Neuron (in vitro differentiated cells): ENCODE measurements around the gene NSMCE1.

Experiments used
- H2AFZ ChIP-seq: one replicate; pipeline ENCODE4 v1.6.1; 2013; ENCODE audit warnings: low read depth, mild to moderate bottlenecking, inconsistent platforms, low read length, moderate library complexity
- H3K27me3 ChIP-seq: one replicate; pipeline ENCODE4 v1.6.1; 2013; ENCODE audit warnings: low read length; ENCODE audit not compliant: insufficient read depth
- H3K36me3 ChIP-seq: one replicate; pipeline ENCODE4 v1.6.1; 2013; ENCODE audit warnings: low read length; ENCODE audit not compliant: insufficient read depth
- H3K4me1 ChIP-seq: one replicate; pipeline ENCODE4 v1.6.1; 2013; ENCODE audit warnings: low read length; ENCODE audit not compliant: insufficient read depth
- H3K4me3 ChIP-seq: 2 replicates; pipeline ENCODE4 v1.5.1; 2013; ENCODE audit warnings: mild to moderate bottlenecking, low read length, moderate library complexity
- H3K9me3 ChIP-seq: one replicate; pipeline ENCODE4 v1.6.1; 2013; ENCODE audit warnings: low read length

Gene NSMCE1

GRCh38 chr16:27310576-27311447 lies 42.2 kb upstream of the NSMCE1 start:
- H2AFZ ChIP-seq, result no peak overlapping the region
- no peaks in the 10 kb centered on the region for H3K36me3 ChIP-seq
- H3K4me3 ChIP-seq, result no peak overlapping the region
- peaks cover 3% of the 10 kb centered on the region for H3K9me3 ChIP-seq
- H3K27me3 ChIP-seq, result peaks cover 30% of the 10 kb centered on the region
- no peaks in the 10 kb centered on the region for H3K4me1 ChIP-seq

- Histone ChIP-seq H3K4me3 (no peak overlapping the region), H3K4me1 (no peaks in the 10 kb centered on the region), H3K27me3 (peaks cover 22% of the 10 kb centered on the region), H2AFZ (no peak overlapping the region), H3K9me3 (peaks cover 3% of the 10 kb centered on the region), H3K36me3 (no peaks in the 10 kb centered on the region)
Observed at GRCh38 chr16:27308792-27309191, 40.2 kb upstream of the NSMCE1 start.

DNA sequence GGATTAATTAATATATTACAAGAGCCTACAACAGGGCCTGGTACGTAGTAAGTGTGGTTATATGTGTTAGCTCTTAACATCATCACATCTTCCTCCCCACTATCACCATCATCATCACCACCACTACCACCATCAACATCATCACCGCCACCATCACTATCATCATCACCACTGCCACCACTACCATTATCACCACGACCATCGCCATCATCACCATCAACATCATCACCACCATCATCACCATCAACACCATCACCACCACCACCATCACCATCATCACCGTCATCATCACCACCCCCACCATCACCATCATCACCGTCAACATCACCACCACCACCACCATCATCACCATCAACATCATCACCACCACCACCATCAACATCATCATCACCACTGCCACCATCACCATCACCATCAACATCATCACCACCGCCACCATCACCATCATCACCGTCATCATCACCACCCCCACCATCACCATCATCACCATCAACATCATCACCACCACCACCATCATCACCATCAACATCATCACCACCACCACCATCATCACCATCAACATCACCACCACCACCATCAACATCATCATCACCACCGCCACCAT lies 37.4 kb upstream of the NSMCE1 start:
- peaks cover 6% of the 10 kb centered on the region for H3K27me3 ChIP-seq
- H3K4me3 ChIP-seq, result no peak overlapping the region
- peaks cover 3% of the 10 kb centered on the region for H3K9me3 ChIP-seq
- H2AFZ ChIP-seq, result no peak overlapping the region
- H3K36me3 ChIP-seq, result no peaks in the 10 kb centered on the region
- H3K4me1 ChIP-seq, result no peaks in the 10 kb centered on the region

DNA sequence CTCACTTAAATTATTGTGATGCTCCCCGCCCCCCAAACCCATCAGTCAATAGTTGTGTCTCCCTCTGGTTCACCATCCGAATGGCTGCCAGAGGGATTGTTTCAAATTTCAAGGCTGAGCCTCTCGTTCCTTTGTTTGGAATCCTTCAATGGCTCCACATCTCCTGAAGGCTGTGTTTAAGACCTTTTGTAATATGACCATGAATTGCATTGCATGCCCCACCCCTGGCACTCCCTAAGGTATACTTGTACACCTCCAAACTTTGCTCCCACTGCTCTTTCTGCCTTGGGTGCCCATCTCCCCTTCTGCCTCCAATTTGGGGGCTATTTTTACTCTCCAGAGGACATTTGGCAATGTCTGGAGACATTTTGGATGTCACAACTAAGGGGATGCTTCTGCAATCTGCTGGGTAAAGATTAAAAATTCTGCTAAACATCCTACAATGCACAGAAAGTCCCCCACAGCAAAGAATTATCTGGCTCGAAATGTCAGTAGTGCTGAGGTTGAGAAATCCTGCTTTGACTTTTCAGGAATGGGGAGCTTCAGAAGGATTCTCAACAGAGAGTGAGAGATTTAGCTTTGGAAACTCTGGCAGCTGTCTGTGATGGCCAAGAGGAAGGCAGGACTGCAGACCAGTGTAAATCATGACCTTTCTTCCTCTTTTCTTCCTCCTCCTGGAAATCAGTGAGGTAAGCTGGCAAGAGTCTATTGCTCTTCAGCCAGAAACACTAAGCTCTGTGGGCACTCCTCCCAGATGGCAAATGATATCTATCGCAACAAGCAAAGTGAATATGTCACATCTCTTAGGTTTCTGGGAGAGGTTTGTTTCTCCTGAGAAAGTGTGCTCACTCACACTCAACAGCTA lies 36.5 kb upstream of the NSMCE1 start:
- Histone ChIP-seq H3K27me3 (peaks cover 1% of the 10 kb centered on the region), H3K9me3 (peaks cover 3% of the 10 kb centered on the region)

DNA sequence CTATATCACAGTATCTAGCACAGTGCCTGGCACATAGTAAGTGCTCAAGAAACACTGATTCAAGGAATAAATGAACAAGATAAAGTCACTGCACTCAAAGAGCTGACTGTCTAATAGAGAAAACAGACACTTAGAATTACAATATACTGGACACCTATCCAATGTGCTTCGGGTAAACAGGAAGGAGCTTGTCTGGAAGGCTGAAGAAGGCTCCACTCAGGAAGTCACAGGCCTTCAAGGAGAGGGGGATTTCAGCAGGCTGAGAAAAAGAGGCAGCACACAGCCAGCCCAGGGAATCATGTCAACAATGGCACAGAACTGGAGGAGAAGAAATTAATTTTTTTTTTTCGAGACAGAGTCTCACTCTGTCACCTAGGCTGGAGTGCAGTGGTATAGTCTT lies 35.5 kb upstream of the NSMCE1 start:
- Histone ChIP-seq H3K27me3 (no peaks in the 10 kb centered on the region), H3K4me3 (no peak overlapping the region), H3K9me3 (peaks cover 3% of the 10 kb centered on the region), H3K4me1 (no peaks in the 10 kb centered on the region), H2AFZ (no peak overlapping the region), H3K36me3 (no peaks in the 10 kb centered on the region)

More for the DNA sequence above, 36.5 kb upstream of the NSMCE1 start:
- Histone ChIP-seq H3K36me3 (no peaks in the 10 kb centered on the region), H3K4me3 (no peak overlapping the region), H2AFZ (no peak overlapping the region), H3K4me1 (no peaks in the 10 kb centered on the region)

GRCh38 chr16:27303256-27304100 lies 34.9 kb upstream of the NSMCE1 start:
- H3K27me3 ChIP-seq, result no peaks in the 10 kb centered on the region
- H2AFZ ChIP-seq, result no peak overlapping the region
- H3K4me3 ChIP-seq, result no peak overlapping the region
- peaks cover 3% of the 10 kb centered on the region for H3K9me3 ChIP-seq
- no peaks in the 10 kb centered on the region for H3K4me1 ChIP-seq
- no peaks in the 10 kb centered on the region for H3K36me3 ChIP-seq

DNA sequence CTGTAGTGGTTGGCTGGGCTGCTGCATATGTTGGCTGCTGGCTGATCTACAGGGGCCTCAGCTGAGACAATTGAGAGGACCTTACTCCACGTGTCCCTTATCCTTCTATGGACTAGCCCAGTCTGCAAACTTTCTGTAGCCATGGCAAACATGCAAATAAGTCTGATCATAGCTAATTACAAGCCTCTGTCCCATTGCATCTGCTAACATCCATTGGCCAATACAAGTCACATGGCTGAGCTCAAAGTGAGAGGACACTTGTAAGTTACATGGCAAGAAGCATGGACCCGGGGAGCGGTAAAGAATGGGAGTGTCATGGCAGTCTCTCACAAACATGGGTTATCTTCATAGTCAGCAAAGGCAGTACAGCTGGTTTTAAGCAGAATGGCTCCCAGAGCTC lies 33.6 kb upstream of the NSMCE1 start:
- Histone ChIP-seq H2AFZ (no peak overlapping the region), H3K4me3 (no peak overlapping the region), H3K9me3 (peaks cover 3% of the 10 kb centered on the region), H3K27me3 (no peaks in the 10 kb centered on the region), H3K36me3 (no peaks in the 10 kb centered on the region), H3K4me1 (no peaks in the 10 kb centered on the region)

DNA sequence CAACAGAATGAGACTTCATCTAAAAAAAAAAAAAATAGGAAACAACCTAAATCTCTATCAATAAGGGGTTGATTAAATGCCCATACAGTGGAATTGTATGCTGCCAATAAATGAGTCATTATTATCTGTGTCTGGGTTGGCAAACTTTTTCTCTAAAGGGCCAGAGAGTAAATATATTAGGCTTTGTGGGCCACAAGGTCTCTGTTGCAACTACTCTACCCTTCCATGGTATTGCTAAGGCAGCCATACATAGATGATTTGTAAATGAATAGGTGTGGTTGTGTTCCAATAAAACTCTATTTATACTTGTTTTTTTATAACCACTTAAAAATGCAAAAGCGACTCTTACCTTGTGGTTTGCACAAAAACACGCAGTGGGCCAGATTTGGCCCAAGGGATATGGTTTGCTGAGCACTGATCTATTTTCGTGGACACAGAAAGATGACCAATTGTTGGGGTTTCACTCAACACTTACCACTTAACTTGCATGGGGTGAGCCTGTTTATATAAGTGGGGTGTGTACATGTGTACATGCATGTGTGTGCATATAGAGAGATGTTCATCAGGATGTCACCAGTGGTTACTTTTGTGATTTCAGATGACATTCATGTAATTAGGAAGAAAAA lies 32.8 kb upstream of the NSMCE1 start:
- Histone ChIP-seq H2AFZ (no peak overlapping the region), H3K27me3 (no peaks in the 10 kb centered on the region), H3K9me3 (peaks cover 3% of the 10 kb centered on the region), H3K4me3 (no peak overlapping the region), H3K4me1 (no peaks in the 10 kb centered on the region), H3K36me3 (no peaks in the 10 kb centered on the region)

DNA sequence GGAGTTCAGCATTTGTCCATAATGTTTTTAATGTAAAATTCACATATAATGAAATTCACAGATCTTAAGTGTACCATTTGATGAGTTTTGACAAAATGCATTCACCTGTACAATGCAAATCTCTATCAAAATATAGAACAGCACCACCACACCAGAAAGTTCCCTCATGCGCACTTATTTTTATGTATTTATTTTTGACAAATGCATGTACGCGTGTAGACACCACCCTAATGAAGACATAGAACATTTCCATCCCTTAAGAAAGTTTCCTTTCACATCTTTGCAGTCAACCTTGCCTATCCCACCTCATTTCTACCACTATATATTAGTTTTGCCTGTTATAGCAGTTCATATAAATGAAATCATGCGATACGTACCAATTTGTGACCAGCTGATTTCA lies 29.6 kb upstream of the NSMCE1 start:
- H3K4me3 ChIP-seq, result no peak overlapping the region
- H3K27me3 ChIP-seq, result no peaks in the 10 kb centered on the region
- H3K36me3 ChIP-seq, result no peaks in the 10 kb centered on the region
- H2AFZ ChIP-seq, result no peak overlapping the region
- no peaks in the 10 kb centered on the region for H3K4me1 ChIP-seq
- no peaks in the 10 kb centered on the region for H3K9me3 ChIP-seq

- no peaks in the 10 kb centered on the region for H3K9me3 ChIP-seq
- H2AFZ ChIP-seq, result no peak overlapping the region
- no peak overlapping the region for H3K4me3 ChIP-seq
- H3K27me3 ChIP-seq, result no peaks in the 10 kb centered on the region
- no peaks in the 10 kb centered on the region for H3K36me3 ChIP-seq
- H3K4me1 ChIP-seq, result no peaks in the 10 kb centered on the region
Observed at GRCh38 chr16:27293343-27293742, 24.8 kb upstream of the NSMCE1 start.

DNA sequence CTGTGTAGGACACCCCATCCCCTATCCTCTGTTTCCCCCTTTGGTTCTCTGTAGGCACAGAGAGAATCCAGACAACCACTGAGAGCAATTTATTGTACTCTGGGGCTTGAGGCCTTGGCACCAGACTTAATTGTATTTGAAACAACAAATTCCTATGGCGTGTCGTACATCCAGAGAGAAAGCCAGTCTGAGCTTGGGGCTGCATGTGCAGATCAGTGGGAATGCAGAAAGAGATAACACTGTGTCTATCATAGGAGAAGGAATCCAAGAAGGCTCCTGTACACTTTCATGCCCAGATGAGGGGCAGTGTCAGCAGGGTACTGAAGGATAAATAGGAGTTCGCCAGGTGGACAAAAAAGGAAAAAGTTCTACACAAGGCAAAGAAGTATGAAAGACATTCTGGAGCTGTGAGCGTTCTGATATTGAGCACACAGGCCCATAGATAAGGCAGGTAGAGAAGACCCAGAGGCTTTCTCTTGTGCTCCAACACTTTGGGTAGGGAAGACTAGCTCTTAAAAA lies 23.2 kb upstream of the NSMCE1 start:
- no peaks in the 10 kb centered on the region for H3K27me3 ChIP-seq
- no peaks in the 10 kb centered on the region for H3K9me3 ChIP-seq
- H3K36me3 ChIP-seq, result no peaks in the 10 kb centered on the region
- no peaks in the 10 kb centered on the region for H3K4me1 ChIP-seq
- H2AFZ ChIP-seq, result no peak overlapping the region
- no peak overlapping the region for H3K4me3 ChIP-seq

DNA sequence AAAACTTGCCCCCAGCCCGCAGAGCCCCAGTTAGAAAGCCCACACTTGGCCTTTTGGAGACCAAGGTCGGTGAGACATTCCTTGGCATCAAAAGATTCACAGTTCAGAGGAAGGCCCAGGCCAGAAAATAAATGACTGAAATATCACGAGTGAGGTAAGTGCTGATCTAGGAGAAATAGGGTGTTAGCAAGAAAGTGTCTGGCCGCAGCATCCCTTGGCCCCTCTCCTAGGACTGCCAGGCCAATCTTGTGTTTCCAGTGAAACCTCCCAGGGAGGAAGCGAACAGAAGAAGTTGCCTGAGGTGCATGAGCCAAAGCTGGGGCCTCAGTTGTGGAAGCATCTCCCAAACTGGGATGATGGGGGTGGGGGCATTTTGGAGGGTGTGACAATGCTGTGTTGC lies 22.5 kb upstream of the NSMCE1 start:
- no peaks in the 10 kb centered on the region for H3K36me3 ChIP-seq
- no peaks in the 10 kb centered on the region for H3K9me3 ChIP-seq
- no peak overlapping the region for H3K4me3 ChIP-seq
- no peaks in the 10 kb centered on the region for H3K27me3 ChIP-seq
- H2AFZ ChIP-seq, result no peak overlapping the region
- no peaks in the 10 kb centered on the region for H3K4me1 ChIP-seq
